Central memory CD8-positive, alpha-beta T cell (primary cell): ENCODE data around the gene EPAS1.
"Not testable (repeated sequence)": the region's sequence is repeated elsewhere in the genome, so short reads cannot be mapped to it uniquely, and the experiment has no call there.

Experiments
- ATAC-seq: fragments of 150-1000 bp; cut with Tn5 transposase; replicated peaks from 2 replicates; pipeline ENCODE4 v1.10.0; 2022; ENCODE audit warnings: mild to moderate bottlenecking, moderate FRiP score, moderate number of reproducible peaks; ENCODE audit not compliant: poor library complexity, severe bottlenecking; ENCODE audit errors: extremely low read depth
- DNase-seq, 2 donors: peaks; one replicate each; pipeline ENCODE4 v3.0.0; 2021; ENCODE audit warnings: low spot score in 2 of 2
- H3K27ac Mint-ChIP-seq: one replicate; pipeline ENCODE4 v1.8.0; 2022; ENCODE audit warnings: low read depth, mild to moderate bottlenecking, moderate library complexity, mixed read lengths
- H3K27me3 Mint-ChIP-seq: one replicate; pipeline ENCODE4 v1.8.0; 2022; ENCODE audit warnings: mixed read lengths
- H3K36me3 Mint-ChIP-seq: one replicate; pipeline ENCODE4 v1.8.0; 2022; ENCODE audit warnings: mild to moderate bottlenecking, moderate library complexity, mixed read lengths; ENCODE audit not compliant: insufficient read depth
- H3K4me1 Mint-ChIP-seq: one replicate; pipeline ENCODE4 v1.8.0; 2022; ENCODE audit warnings: mixed read lengths
- H3K4me3 Mint-ChIP-seq: one replicate; pipeline ENCODE4 v1.8.0; 2022; ENCODE audit warnings: mild to moderate bottlenecking, moderate library complexity, mixed read lengths
- H3K9me3 Mint-ChIP-seq: one replicate; pipeline ENCODE4 v1.8.0; 2022; ENCODE audit warnings: mixed read lengths

Gene EPAS1

GRCh38 chr2:46393865-46394264 lies 96.7 kb downstream of the EPAS1 start:
- peaks cover 5% of the 10 kb centered on the region for H3K4me1 Mint-ChIP-seq
- DNase-seq (no peak), ATAC-seq (no peak)
- H3K27me3 Mint-ChIP-seq, result peaks cover 37% of the 10 kb centered on the region
- no peak overlapping the region for H3K27ac Mint-ChIP-seq
- no peaks in the 10 kb centered on the region for H3K36me3 Mint-ChIP-seq
- no peaks in the 10 kb centered on the region for H3K9me3 Mint-ChIP-seq
- H3K4me3 Mint-ChIP-seq, result no peak overlapping the region

- Mint-ChIP-seq H3K36me3 (no peaks in the 10 kb centered on the region), H3K27ac (no peak overlapping the region), H3K9me3 (no peaks in the 10 kb centered on the region), H3K4me1 (peaks cover 5% of the 10 kb centered on the region), H3K4me3 (no peak overlapping the region), H3K27me3 (peaks cover 30% of the 10 kb centered on the region)
- ATAC-seq (no peak), DNase-seq (no peak)
Measured at GRCh38 chr2:46394649-46395510, 97.7 kb downstream of the EPAS1 start.

GRCh38 chr2:46395730-46396129 lies 98.5 kb downstream of the EPAS1 start:
- H3K36me3 Mint-ChIP-seq, H3K4me1 Mint-ChIP-seq, H3K9me3 Mint-ChIP-seq, ATAC-seq, H3K27ac Mint-ChIP-seq, DNase-seq, H3K4me3 Mint-ChIP-seq: not testable (repeated sequence)
- peaks cover 30% of the 10 kb centered on the region for H3K27me3 Mint-ChIP-seq

GRCh38 chr2:46400016-46400415 lies 102.8 kb downstream of the EPAS1 start:
- no peaks in the 10 kb centered on the region for H3K36me3 Mint-ChIP-seq
- no peak for DNase-seq
- no peaks in the 10 kb centered on the region for H3K9me3 Mint-ChIP-seq
- peaks cover 4% of the 10 kb centered on the region for H3K4me1 Mint-ChIP-seq
- H3K27ac Mint-ChIP-seq, result no peak overlapping the region
- ATAC-seq, result no peak
- H3K4me3 Mint-ChIP-seq, result no peak overlapping the region
- peaks cover 11% of the 10 kb centered on the region for H3K27me3 Mint-ChIP-seq

- Mint-ChIP-seq H3K27ac (no peak overlapping the region), H3K4me1 (peaks cover 5% of the 10 kb centered on the region), H3K9me3 (no peaks in the 10 kb centered on the region), H3K36me3 (no peaks in the 10 kb centered on the region), H3K27me3 (no peaks in the 10 kb centered on the region), H3K4me3 (no peak overlapping the region)
- ATAC-seq (no peak), DNase-seq (no peak)
Measured at GRCh38 chr2:46402874-46403273, 105.7 kb downstream of the EPAS1 start.

- no peaks in the 10 kb centered on the region for H3K9me3 Mint-ChIP-seq
- peaks cover 5% of the 10 kb centered on the region for H3K4me1 Mint-ChIP-seq
- H3K36me3 Mint-ChIP-seq, result no peaks in the 10 kb centered on the region
- H3K4me3 Mint-ChIP-seq, result no peak overlapping the region
- H3K27me3 Mint-ChIP-seq, result no peaks in the 10 kb centered on the region
- DNase-seq, result no peak
- no peak for ATAC-seq
- no peak overlapping the region for H3K27ac Mint-ChIP-seq
Measured at GRCh38 chr2:46404181-46404759, 107.1 kb downstream of the EPAS1 start.

GRCh38 chr2:46407852-46408455 lies 110.7 kb downstream of the EPAS1 start:
- Mint-ChIP-seq H3K4me3 (no peak overlapping the region), H3K4me1 (peaks cover 5% of the 10 kb centered on the region), H3K9me3 (no peaks in the 10 kb centered on the region), H3K27ac (peak overlapping the region; percentile 7), H3K27me3 (no peaks in the 10 kb centered on the region), H3K36me3 (no peaks in the 10 kb centered on the region)
- ATAC-seq (no peak), DNase-seq (no peak)

- Mint-ChIP-seq H3K4me3 (no peak overlapping the region), H3K4me1 (peaks cover 5% of the 10 kb centered on the region), H3K27ac (no peak overlapping the region), H3K9me3 (no peaks in the 10 kb centered on the region), H3K27me3 (no peaks in the 10 kb centered on the region), H3K36me3 (no peaks in the 10 kb centered on the region)
- ATAC-seq, result no peak
- DNase-seq, result no peak
Measured at GRCh38 chr2:46409756-46410155, 112.5 kb downstream of the EPAS1 start.

GRCh38 chr2:46410273-46411244 lies 113.4 kb downstream of the EPAS1 start:
- no peak for ATAC-seq
- H3K4me1 Mint-ChIP-seq, result peaks cover 5% of the 10 kb centered on the region
- H3K4me3 Mint-ChIP-seq, result no peak overlapping the region
- H3K9me3 Mint-ChIP-seq, result no peaks in the 10 kb centered on the region
- H3K36me3 Mint-ChIP-seq, result no peaks in the 10 kb centered on the region
- no peaks in the 10 kb centered on the region for H3K27me3 Mint-ChIP-seq
- DNase-seq, result no peak
- H3K27ac Mint-ChIP-seq, result no peak overlapping the region

GRCh38 chr2:46411245-46411641 lies 114.0 kb downstream of the EPAS1 start:
- Mint-ChIP-seq H3K27me3 (peaks cover 4% of the 10 kb centered on the region), H3K36me3 (no peaks in the 10 kb centered on the region), H3K4me1 (peaks cover 5% of the 10 kb centered on the region), H3K27ac (no peak overlapping the region), H3K4me3 (no peak overlapping the region), H3K9me3 (peaks cover 5% of the 10 kb centered on the region)
- no peak for ATAC-seq
- DNase-seq, result no peak

- Mint-ChIP-seq H3K36me3 (no peaks in the 10 kb centered on the region), H3K27ac (no peak overlapping the region)
- ATAC-seq, result no peak
Measured at GRCh38 chr2:46411985-46412384, 114.8 kb downstream of the EPAS1 start.

GRCh38 chr2:46413111-46413510 lies 115.9 kb downstream of the EPAS1 start:
- ATAC-seq (no peak), DNase-seq (no peak)
- Mint-ChIP-seq H3K27me3 (peaks cover 10% of the 10 kb centered on the region), H3K4me3 (no peak overlapping the region), H3K9me3 (peaks cover 13% of the 10 kb centered on the region), H3K4me1 (no peaks in the 10 kb centered on the region), H3K27ac (no peak overlapping the region), H3K36me3 (no peaks in the 10 kb centered on the region)

More at GRCh38 chr2:46411985-46412384, 114.8 kb downstream of the EPAS1 start:
- H3K27me3 Mint-ChIP-seq, result peaks cover 10% of the 10 kb centered on the region
- no peaks in the 10 kb centered on the region for H3K4me1 Mint-ChIP-seq
- no peak overlapping the region for H3K4me3 Mint-ChIP-seq
- no peak for DNase-seq
- H3K9me3 Mint-ChIP-seq, result peaks cover 10% of the 10 kb centered on the region
